ENCODE results near the gene SSBP2.
A peak's percentile ranks its signal among the peaks of the same experiment; 100 is the strongest.

The SSBP2 gene

DNA sequence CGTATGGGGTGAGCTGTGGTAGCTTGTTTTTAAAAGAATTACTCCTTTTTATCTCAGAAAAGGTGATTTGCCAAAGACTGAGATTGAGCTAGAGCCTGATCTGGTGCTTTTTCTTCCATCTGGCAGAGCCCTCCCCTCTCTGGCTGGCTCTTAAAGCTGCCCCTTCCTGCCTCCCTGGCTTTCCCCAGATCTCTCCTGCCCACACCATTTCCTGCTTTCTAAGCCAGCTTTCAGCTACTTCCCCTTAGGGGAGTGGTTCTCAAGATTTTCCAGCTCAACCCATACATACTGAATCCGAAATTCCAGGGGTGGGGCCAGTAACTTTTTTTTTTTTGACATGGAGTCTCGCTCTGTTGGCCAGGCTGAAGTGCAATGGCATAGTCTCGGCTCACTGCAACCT is 352.2 kb downstream of the SSBP2 start:
- H3K4me3 ChIP-seq (ENCODE audit: low read depth, low read length) = no peak overlapping the region
- peak; percentile 14 for DNase-seq (ENCODE audit: low read depth)
- TF ChIP-seq MYC (IDR thresholded peaks at IDR 0.05; ENCODE audit: low read depth, low read length) (no peak), POLR2A (IDR thresholded peaks at IDR 0.05; ENCODE audit: extremely low read depth, insufficient read length) (no peak)
- TF ChIP-seq, protein P1, sequence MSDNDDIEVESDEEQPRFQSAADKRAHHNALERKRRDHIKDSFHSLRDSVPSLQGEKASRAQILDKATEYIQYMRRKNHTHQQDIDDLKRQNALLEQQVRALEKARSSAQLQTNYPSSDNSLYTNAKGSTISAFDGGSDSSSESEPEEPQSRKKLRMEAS (IDR thresholded peaks at IDR 0.05; ENCODE audit: low read depth, low read length) = no peak
- TF ChIP-seq, protein P2, sequence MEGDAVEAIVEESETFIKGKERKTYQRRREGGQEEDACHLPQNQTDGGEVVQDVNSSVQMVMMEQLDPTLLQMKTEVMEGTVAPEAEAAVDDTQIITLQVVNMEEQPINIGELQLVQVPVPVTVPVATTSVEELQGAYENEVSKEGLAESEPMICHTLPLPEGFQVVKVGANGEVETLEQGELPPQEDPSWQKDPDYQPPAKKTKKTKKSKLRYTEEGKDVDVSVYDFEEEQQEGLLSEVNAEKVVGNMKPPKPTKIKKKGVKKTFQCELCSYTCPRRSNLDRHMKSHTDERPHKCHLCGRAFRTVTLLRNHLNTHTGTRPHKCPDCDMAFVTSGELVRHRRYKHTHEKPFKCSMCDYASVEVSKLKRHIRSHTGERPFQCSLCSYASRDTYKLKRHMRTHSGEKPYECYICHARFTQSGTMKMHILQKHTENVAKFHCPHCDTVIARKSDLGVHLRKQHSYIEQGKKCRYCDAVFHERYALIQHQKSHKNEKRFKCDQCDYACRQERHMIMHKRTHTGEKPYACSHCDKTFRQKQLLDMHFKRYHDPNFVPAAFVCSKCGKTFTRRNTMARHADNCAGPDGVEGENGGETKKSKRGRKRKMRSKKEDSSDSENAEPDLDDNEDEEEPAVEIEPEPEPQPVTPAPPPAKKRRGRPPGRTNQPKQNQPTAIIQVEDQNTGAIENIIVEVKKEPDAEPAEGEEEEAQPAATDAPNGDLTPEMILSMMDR (IDR thresholded peaks at IDR 0.05; ENCODE audit: low read depth, low read length) = no peak

DNA sequence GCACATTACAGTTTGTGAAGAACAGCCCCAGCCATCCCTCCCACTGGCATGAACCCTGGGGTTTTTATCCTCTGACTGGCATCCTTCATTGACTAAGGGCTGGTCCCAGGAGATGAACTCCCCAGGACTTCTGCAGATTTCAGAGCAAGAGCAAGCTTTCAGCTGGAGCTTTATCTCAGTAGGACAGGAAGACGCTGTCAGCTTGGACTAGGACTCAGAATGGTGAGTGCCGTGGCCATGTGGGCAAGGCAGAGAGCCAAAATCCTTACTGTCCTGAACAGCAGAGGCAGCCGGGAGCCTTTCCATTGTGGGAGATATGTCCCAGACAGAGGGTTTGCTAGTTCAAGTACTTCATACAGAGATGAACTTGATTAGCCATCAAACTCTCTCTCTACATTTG is 353.7 kb downstream of the SSBP2 start:
- no peak for DNase-seq (ENCODE audit: low read depth)

DNA sequence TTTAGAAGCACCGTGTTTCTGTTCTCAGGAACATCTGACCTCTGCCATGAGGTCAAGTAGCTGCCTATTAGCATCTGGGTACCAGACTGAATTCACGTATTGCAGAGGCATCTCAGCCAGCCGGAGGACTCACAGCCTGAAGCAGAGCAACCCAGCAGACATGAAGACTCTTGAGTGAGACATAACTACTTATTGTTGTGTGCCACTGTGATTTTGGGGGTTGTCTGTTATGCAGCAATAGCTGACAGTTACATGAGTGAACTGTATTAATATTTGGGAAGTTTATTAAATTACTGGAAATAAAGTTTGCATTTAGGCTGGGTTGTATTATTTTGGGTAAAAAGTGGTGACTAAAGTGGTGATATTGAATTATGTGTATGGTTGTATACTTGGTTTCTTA is 355.6 kb downstream of the SSBP2 start:
- TF ChIP-seq, protein P1 (IDR thresholded peaks at IDR 0.05; ENCODE audit: low read depth, low read length) = no peak
- TF ChIP-seq, protein P2 (IDR thresholded peaks at IDR 0.05; ENCODE audit: low read depth, low read length) = no peak
- TF ChIP-seq POLR2A (IDR thresholded peaks at IDR 0.05; ENCODE audit: extremely low read depth, insufficient read length) = no peak
- DNase-seq (ENCODE audit: low read depth) = no peak
- H3K4me3 ChIP-seq (ENCODE audit: low read depth, low read length) = no peak overlapping the region

More for the DNA sequence above, 353.7 kb downstream of the SSBP2 start:
- no peak overlapping the region for H3K4me3 ChIP-seq (ENCODE audit: low read depth, low read length)
- TF ChIP-seq POLR2A (IDR thresholded peaks at IDR 0.05; ENCODE audit: extremely low read depth, insufficient read length) (no peak), MYC (IDR thresholded peaks at IDR 0.05; ENCODE audit: low read depth, low read length) (no peak)
- TF ChIP-seq, protein P1 (IDR thresholded peaks at IDR 0.05; ENCODE audit: low read depth, low read length) = no peak
- TF ChIP-seq, protein P2 (IDR thresholded peaks at IDR 0.05; ENCODE audit: low read depth, low read length) = no peak

DNA sequence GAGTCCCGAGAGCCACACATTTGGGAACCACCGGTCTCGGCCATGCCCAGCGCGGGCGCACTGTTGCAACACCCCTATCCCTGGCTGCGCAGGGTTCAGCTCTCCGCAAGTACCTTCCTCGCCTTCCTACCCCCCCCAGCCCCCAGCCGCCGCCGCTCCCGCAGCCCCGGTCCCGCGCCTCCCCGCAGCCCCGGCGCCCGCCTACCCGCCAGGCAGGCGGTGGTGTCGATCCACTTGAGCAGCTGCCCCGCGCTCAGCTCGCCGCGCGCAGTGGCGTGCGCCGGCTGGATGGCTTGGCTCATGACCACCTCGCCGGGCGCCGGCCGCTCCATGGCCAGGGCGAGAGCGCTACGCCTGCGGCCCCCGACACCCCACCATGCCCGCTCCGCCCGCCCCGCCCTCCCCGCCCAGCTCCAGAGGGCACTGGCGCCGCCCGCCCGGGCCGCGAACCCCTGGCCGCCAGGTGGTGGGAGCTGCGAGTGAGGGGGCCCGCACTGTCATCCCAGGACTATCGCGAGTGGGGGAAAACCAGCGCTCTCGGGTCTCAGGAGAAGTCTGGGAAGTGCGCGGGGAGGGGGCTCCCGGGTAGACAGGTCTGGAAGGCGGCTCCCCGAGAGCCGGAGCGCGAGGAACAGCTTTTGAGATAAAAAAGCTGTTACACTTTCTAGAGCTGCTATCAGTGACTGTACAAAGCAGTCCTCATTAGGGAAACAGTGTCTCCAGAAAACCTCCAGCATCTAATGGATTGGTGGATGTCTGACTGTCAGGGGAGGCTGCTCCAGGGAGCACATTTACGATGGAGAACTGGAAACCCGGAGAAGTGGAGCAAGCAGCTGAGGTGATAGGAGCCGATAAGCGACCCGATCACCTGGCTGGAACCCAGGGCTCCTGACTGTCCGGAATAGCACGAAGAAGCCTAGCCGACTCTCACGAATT is 356.8 kb downstream of the SSBP2 start, which contains the start of gene ACOT12:
ACOT12 (minus strand) TSS at position 352 of the 936 bp plus-strand sequence; CDS start at position 332, 20 bp downstream.
- no peak for DNase-seq (ENCODE audit: low read depth)
- no peak for TF ChIP-seq POLR2A (IDR thresholded peaks at IDR 0.05; ENCODE audit: extremely low read depth, insufficient read length)
- no peak for TF ChIP-seq MYC (IDR thresholded peaks at IDR 0.05; ENCODE audit: low read depth, low read length)
- TF ChIP-seq, protein P1 (IDR thresholded peaks at IDR 0.05; ENCODE audit: low read depth, low read length) = no peak
- H3K4me3 ChIP-seq (ENCODE audit: low read depth, low read length) = no peak within 1 kb of the TSS

DNA sequence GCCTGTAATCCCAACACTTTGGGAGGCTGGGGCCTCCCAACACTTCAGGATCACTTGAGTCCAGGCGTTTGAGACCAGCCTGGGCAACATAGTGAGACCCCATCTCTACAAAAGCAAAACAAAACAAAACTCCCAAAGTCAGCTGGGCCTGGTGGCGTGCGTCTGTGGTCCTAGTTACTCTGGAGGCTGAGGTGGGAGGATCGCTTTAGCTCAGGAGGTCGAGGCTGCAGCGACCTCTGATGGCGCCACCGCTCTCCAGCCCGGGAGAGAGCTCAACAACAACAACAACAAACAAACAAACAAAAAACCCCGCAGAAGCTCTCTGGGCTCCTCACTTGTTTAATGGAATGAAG is 357.5 kb downstream of the SSBP2 start:
- H3K4me3 ChIP-seq (ENCODE audit: low read depth, low read length) = no peak overlapping the region
- no peak for DNase-seq (ENCODE audit: low read depth)
- TF ChIP-seq MYC (IDR thresholded peaks at IDR 0.05; ENCODE audit: low read depth, low read length) = no peak

DNA sequence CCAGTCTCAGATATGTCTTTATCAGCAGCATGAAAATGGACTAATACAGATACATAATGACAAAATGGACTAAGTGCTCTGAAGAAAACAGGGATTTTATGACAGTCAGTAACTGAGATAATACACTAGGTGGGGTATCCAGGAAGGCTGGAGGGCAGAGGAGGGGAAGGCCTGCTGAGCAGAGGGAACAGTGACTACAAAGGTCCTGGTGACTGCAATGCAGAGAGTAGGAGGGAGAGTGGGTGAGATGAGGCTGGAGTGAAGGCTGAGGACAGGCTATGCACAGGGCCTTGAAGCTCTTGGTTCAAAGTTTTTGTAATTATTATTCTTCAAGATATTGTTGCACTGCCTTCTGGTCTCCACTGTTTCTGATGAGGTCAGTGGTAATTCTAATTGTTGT is 361.9 kb downstream of the SSBP2 start:
- TF ChIP-seq, protein P1 (IDR thresholded peaks at IDR 0.05; ENCODE audit: low read depth, low read length) = no peak
- TF ChIP-seq MYC (IDR thresholded peaks at IDR 0.05; ENCODE audit: low read depth, low read length) (no peak), POLR2A (IDR thresholded peaks at IDR 0.05; ENCODE audit: extremely low read depth, insufficient read length) (no peak)
- TF ChIP-seq, protein P2 (IDR thresholded peaks at IDR 0.05; ENCODE audit: low read depth, low read length) = no peak
- no peak overlapping the region for H3K4me3 ChIP-seq (ENCODE audit: low read depth, low read length)
- no peak for DNase-seq (ENCODE audit: low read depth)
